ENCODE results near the gene VTN. TPM values are rescaled to one million over a fixed set of nuclear protein-coding genes. Genes with fewer than 3 reads are reported as not detected.

Gene VTN
- total and polyA plus RNA-seq, 2 donors (not counting 1 experiment from before 2014, with no cell fraction given), result 0.34 to 0.36 TPM

DNA sequence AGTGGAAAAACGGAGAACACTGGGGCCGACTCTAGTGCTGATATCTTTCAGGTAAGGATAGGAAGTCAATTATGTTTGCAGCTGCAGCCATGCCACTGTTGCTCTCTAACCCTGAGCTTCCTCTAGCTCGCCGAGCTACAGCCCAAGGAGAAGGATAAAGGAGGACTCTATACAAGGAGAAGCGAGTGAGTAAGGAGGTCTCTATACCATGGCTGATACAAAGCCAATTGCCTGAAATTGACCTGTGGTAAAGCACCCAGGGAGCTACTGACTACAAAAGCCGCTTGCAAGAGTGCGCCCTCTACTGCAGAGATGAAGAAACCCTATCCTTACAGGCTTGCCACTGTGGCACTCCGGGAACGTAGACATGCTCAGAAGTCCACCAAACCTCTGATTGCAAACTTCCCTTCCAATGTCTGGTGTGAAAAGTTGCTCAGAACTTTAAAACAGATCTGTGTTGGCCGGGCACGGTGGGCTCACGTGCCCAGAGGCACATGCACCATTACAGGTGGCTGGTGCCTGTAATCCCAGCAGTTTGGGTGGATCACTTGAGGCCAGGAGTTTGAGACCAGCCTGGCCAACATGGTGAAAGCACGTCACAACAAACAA, 46.7 kb upstream of the VTN start:
- Histone ChIP-seq H3K9me3 (ENCODE audit: control extremely low read depth in 1 of 3, control insufficient read depth in 2 of 3, insufficient read depth in 1 of 3, low read length in 2 of 3) (no peaks in the 10 kb centered on the region), H2AFZ (ENCODE audit: insufficient read depth, low read depth, low read length, poor library complexity, severe bottlenecking) (peak overlapping the region; percentile 66), H3K27ac (ENCODE audit: low read length in 2 of 2) (no peak overlapping the region), H4K20me1 (ENCODE audit: control insufficient read depth, insufficient read depth, low read length, poor library complexity, severe bottlenecking) (no peaks in the 10 kb centered on the region), H3K27me3 (replicated peaks in 1 of 4; ENCODE audit: control extremely low read depth in 1 of 4, control insufficient read depth in 3 of 4, insufficient read depth in 4 of 4, low read length in 3 of 4) (peaks cover 0 to 3% (median 0%) of the 10 kb centered on the region in 4 experiments), H3K36me3 (replicated peaks in 1 of 2; ENCODE audit: control extremely low read depth in 1 of 2, control insufficient read depth in 1 of 2, extremely low read depth in 1 of 2, insufficient read depth in 2 of 2, low read length in 1 of 2) (no peaks in the 10 kb centered on the region), H3K79me2 (ENCODE audit: control insufficient read depth, insufficient read depth, low read length) (no peaks in the 10 kb centered on the region), H3K4me1 (ENCODE audit: control insufficient read depth in 2 of 2, insufficient read depth in 2 of 2, low read length in 2 of 2) (peaks cover 4% of the 10 kb centered on the region in 2 donors), H3K9ac (ENCODE audit: low read length) (no peak overlapping the region), H3K4me2 (replicated peaks; ENCODE audit: low read depth, low read length, poor library complexity, severe bottlenecking) (no peak overlapping the region), H3K4me3 (ENCODE audit: control extremely low read depth in 1 of 5, extremely low read depth in 1 of 5, insufficient read depth in 1 of 5, low read depth in 2 of 5, low read length in 4 of 5) (no peak overlapping the region)
- DNase-seq, result peak; percentile 67
- no peak overlapping the region for H3K27ac Mint-ChIP-seq
- H3K9me3 Mint-ChIP-seq (ENCODE audit: insufficient read depth), result no peaks in the 10 kb centered on the region
- intact Hi-C loops (cut with micrococcal nuclease), result no loop called here
- peak; percentile 92 for ATAC-seq (ENCODE audit: low read depth)
- whole genome bisulfite sequencing (ENCODE audit: insufficient coverage), result 14% methylated on average over 11 of the region's 13 CpGs
- CTCF ChIA-PET, result interaction anchor here (0.6 to 3.7 kb wide), 32 partner anchors 9 to 657 kb away, joined by 3 to 36 read pairs (median 6); partner anchors contain the start of genes IFT20, TMEM97, TNFAIP1 and VTN
- H3K27me3 Mint-ChIP-seq, result peaks cover 15% of the 10 kb centered on the region
- H3K4me3 Mint-ChIP-seq, result no peak overlapping the region
- POLR2A ChIA-PET, result interaction anchor here (0.5 to 0.7 kb wide), 2 partner anchors 60 to 140 kb away, joined by 5 read pairs; no protein-coding TSS in a partner anchor
- H3K4me1 Mint-ChIP-seq, result peaks cover 5% of the 10 kb centered on the region
- TF ChIP-seq, protein P1, sequence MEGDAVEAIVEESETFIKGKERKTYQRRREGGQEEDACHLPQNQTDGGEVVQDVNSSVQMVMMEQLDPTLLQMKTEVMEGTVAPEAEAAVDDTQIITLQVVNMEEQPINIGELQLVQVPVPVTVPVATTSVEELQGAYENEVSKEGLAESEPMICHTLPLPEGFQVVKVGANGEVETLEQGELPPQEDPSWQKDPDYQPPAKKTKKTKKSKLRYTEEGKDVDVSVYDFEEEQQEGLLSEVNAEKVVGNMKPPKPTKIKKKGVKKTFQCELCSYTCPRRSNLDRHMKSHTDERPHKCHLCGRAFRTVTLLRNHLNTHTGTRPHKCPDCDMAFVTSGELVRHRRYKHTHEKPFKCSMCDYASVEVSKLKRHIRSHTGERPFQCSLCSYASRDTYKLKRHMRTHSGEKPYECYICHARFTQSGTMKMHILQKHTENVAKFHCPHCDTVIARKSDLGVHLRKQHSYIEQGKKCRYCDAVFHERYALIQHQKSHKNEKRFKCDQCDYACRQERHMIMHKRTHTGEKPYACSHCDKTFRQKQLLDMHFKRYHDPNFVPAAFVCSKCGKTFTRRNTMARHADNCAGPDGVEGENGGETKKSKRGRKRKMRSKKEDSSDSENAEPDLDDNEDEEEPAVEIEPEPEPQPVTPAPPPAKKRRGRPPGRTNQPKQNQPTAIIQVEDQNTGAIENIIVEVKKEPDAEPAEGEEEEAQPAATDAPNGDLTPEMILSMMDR (IDR thresholded peaks at IDR 0.05), result peak; percentile 91
- TF ChIP-seq EZH2 (IDR thresholded peaks at IDR 0.05; ENCODE audit: borderline replicate concordance, insufficient read depth, low read depth, low read length, poor library complexity, severe bottlenecking), result no peak

DNA sequence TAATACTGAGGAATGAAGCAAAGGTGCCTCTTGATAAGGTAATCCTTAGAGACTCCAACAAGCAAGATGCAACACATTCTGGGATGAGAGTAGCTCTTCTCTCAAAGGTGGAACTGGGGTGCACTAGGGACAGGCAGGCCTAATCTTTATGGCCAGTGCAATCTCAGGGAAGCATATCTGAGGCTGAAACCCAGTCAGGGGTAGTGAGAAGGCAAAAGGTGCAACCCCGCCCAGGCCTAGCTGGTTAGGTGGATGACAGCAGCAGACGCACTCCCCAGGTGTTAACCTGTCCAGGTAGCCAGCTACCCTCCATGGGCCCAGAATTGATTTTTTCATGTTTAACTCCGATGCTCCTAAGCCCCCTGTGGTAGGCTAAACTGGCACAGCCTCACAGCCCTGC, 45.8 kb upstream of the VTN start:
- Histone ChIP-seq H3K79me2 (ENCODE audit: control insufficient read depth, insufficient read depth, low read length) (no peaks in the 10 kb centered on the region), H3K36me3 (replicated peaks in 1 of 2; ENCODE audit: control extremely low read depth in 1 of 2, control insufficient read depth in 1 of 2, extremely low read depth in 1 of 2, insufficient read depth in 2 of 2, low read length in 1 of 2) (no peaks in the 10 kb centered on the region), H3K27ac (ENCODE audit: low read length in 2 of 2) (no peak overlapping the region), H3K4me3 (ENCODE audit: control extremely low read depth in 1 of 5, extremely low read depth in 1 of 5, insufficient read depth in 1 of 5, low read depth in 2 of 5, low read length in 4 of 5) (no peak overlapping the region), H4K20me1 (ENCODE audit: control insufficient read depth, insufficient read depth, low read length, poor library complexity, severe bottlenecking) (no peaks in the 10 kb centered on the region), H3K9me3 (ENCODE audit: control extremely low read depth in 1 of 3, control insufficient read depth in 2 of 3, insufficient read depth in 1 of 3, low read length in 2 of 3) (no peaks in the 10 kb centered on the region), H3K27me3 (replicated peaks in 1 of 4; ENCODE audit: control extremely low read depth in 1 of 4, control insufficient read depth in 3 of 4, insufficient read depth in 4 of 4, low read length in 3 of 4) (peaks cover 0 to 3% (median 0%) of the 10 kb centered on the region in 4 experiments), H3K4me2 (replicated peaks; ENCODE audit: low read depth, low read length, poor library complexity, severe bottlenecking) (no peak overlapping the region), H2AFZ (ENCODE audit: insufficient read depth, low read depth, low read length, poor library complexity, severe bottlenecking) (no peak overlapping the region), H3K9ac (ENCODE audit: low read length) (no peak overlapping the region), H3K4me1 (ENCODE audit: control insufficient read depth in 2 of 2, insufficient read depth in 2 of 2, low read length in 2 of 2) (peaks cover 4% of the 10 kb centered on the region in 2 donors)
- DNase-seq (no peak), ATAC-seq (ENCODE audit: low read depth) (no peak)
- Mint-ChIP-seq H3K27me3 (peaks cover 15% of the 10 kb centered on the region), H3K4me1 (peaks cover 5% of the 10 kb centered on the region), H3K4me3 (no peak overlapping the region), H3K27ac (no peak overlapping the region), H3K9me3 (ENCODE audit: insufficient read depth) (no peaks in the 10 kb centered on the region)
- POLR2A ChIA-PET, result interaction anchor here (0.7 kb wide), 1 partner anchor 139 kb away, joined by 5 read pairs; no protein-coding TSS in a partner anchor
- CTCF ChIA-PET, result interaction anchor here (0.7 to 3.7 kb wide), 12 partner anchors 8 to 611 kb away, joined by 3 to 36 read pairs (median 10); partner anchors contain the start of genes IFT20, TMEM97 and TNFAIP1
- no peak for TF ChIP-seq EZH2 (IDR thresholded peaks at IDR 0.05; ENCODE audit: borderline replicate concordance, insufficient read depth, low read depth, low read length, poor library complexity, severe bottlenecking)
- TF ChIP-seq, protein P1 (IDR thresholded peaks at IDR 0.05), result no peak
- WGBS (ENCODE audit: insufficient coverage), result 97% methylated on average over 3 of the region's 3 CpGs
- intact Hi-C loops (cut with micrococcal nuclease), result no loop called here
